Esophagus squamous epithelium (tissue), 5 donors: ENCODE data around the gene NT5DC2. TPM values are rescaled to one million over a fixed set of nuclear protein-coding genes. Genes with fewer than 3 reads are reported as not detected.
A peak's percentile ranks its signal among the peaks of the same experiment; 100 is the strongest.

Source experiments
- DNase-seq: peaks from one replicate; lab custom pipeline; 2025; lab: John Stamatoyannopoulos, UW
- H3K27ac ChIP-seq, 4 donors: fragments of 200-600 bp; sonication (generic); one replicate each; pipeline ENCODE4 v1.5.1; 2016 to 2019; ENCODE audit warnings: mild to moderate bottlenecking in 1 of 4
- H3K27me3 ChIP-seq, 4 donors: fragments of 200-600 bp; sonication (generic); 1 replicate in 3 of 4; 2 replicates in 1 of 4; pipeline versions ENCODE4 v1.5.1 to v1.6.0; 2017 to 2021; ENCODE audit warnings: antibody characterized with exemption in 1 of 4
- H3K36me3 ChIP-seq, 3 donors: fragments of 200-600 bp; sonication (generic); one replicate each; pipeline ENCODE4 v1.5.1; 2016 to 2019
- H3K4me1 ChIP-seq, 3 donors: fragments of 200-600 bp; sonication (generic); one replicate each; pipeline ENCODE4 v1.5.1; 2017 to 2019
- H3K4me3 ChIP-seq, 4 donors: fragments of 200-600 bp; sonication (generic); 1 replicate in 3 of 4; 2 replicates in 1 of 4; pipeline ENCODE4 v1.5.1; 2016 to 2019; ENCODE audit warnings: mild to moderate bottlenecking in 2 of 4, moderate library complexity in 1 of 4
- H3K9me3 ChIP-seq, 3 donors: fragments of 200-600 bp; sonication (generic); one replicate each; pipeline ENCODE4 v1.5.1; 2016 to 2019
- CTCF ChIP-seq, 6 experiments: fragments of 450-650 bp in 4 of 6; fragments of 200-600 bp in 2 of 6; sonication (generic) in 2 of 6; IDR thresholded peaks; one replicate each; pipeline ENCODE4 v1.5.1; 2016 to 2019; ENCODE audit warnings: antibody characterized with exemption in 6 of 6, mild to moderate bottlenecking in 4 of 6, moderate library complexity in 4 of 6
- POLR2A ChIP-seq, 4 donors: fragments of 450-650 bp; IDR thresholded peaks; one replicate each; pipeline ENCODE4 v1.6.1; 2017; ENCODE audit warnings: antibody characterized with exemption in 4 of 4, mild to moderate bottlenecking in 4 of 4, moderate library complexity in 3 of 4
- WGBS, 2 donors: methylation state at CpG; one replicate each; pipeline ENCODE4 v1.1.5; 2018; 5-methylcytosine and 5-hydroxymethylcytosine counted together
- intact Hi-C: fragments of 100-400 bp; cut with DNase I; formaldehyde crosslinking; loops from one replicate; pipeline ENCODE4 v1.15.0; 2022
- total RNA-seq, 4 donors: library from RNA; depleted of rRNA; stranded (reverse); fragments of >200 nt; gene quantifications; one replicate each; pipeline ENCODE4 v1.1.0, GENCODE V29; 2016
- donor health status: DM: yes; HTN: yes; CAD: no.

NT5DC2 gene
- total RNA-seq, 4 donors from 2014 or later = 58.9 to 79.5 (median 70.2) TPM

- intact Hi-C loops = loop anchor here (10.0 kb wide), 1 partner anchor 149 kb away; the partner anchor contains the start of genes GNL3 and PBRM1
- no peak for DNase-seq
- peaks cover 61 to 82% (median 69%) of the 10 kb centered on the region in 3 donors for H3K4me1 ChIP-seq
- H3K36me3 ChIP-seq = peaks cover 0 to 18% (median 0%) of the 10 kb centered on the region in 3 donors
- no peak for TF ChIP-seq CTCF (IDR thresholded peaks at IDR 0.05)
- TF ChIP-seq POLR2A (IDR thresholded peaks at IDR 0.05) = no peak
- 10 to 11% methylated on average over 6 to 9 of the region's 9 CpGs for WGBS, 2 donors
- H3K27ac ChIP-seq = peak overlapping the region in 3 of 4 donors; percentile 92 to 95 (median 92)
- H3K9me3 ChIP-seq = no peaks in the 10 kb centered on the region
- no peaks in the 10 kb centered on the region for H3K27me3 ChIP-seq
- H3K4me3 ChIP-seq = peak overlapping the region in 3 of 4 donors; percentile 78 to 87 (median 82)
Observed at GRCh38 chr3:52536112-52536368, 2.4 kb upstream of the NT5DC2 start.

- H3K27ac ChIP-seq = peak overlapping the region; percentile 77 to 95 (median 92)
- peak overlapping the region in 3 of 4 donors; percentile 78 to 87 (median 82) for H3K4me3 ChIP-seq
- WGBS, 2 donors = 80 to 84% methylated on average over 19 of the region's 19 CpGs
- intact Hi-C loops = loop anchor here (10.0 kb wide), 1 partner anchor 149 kb away; the partner anchor contains the start of genes GNL3 and PBRM1
- no peaks in the 10 kb centered on the region for H3K27me3 ChIP-seq
- no peaks in the 10 kb centered on the region for H3K9me3 ChIP-seq
- no peak for DNase-seq
- H3K4me1 ChIP-seq = peaks cover 66 to 87% (median 74%) of the 10 kb centered on the region in 3 donors
- TF ChIP-seq POLR2A (IDR thresholded peaks at IDR 0.05) (no peak), CTCF (IDR thresholded peaks at IDR 0.05) (no peak)
- H3K36me3 ChIP-seq = peaks cover 0 to 14% (median 0%) of the 10 kb centered on the region in 3 donors
Observed at GRCh38 chr3:52535411-52536111, 1.9 kb upstream of the NT5DC2 start.

- no peak for DNase-seq
Observed at GRCh38 chr3:52534281-52535183, 875 bp upstream of the NT5DC2 start.

GRCh38 chr3:52532838-52533622 lies 627 bp downstream of the NT5DC2 start:
- peak overlapping the region; percentile 70 to 88 (median 76) for H3K4me3 ChIP-seq
- peaks cover 60 to 91% (median 63%) of the 10 kb centered on the region in 3 donors for H3K4me1 ChIP-seq
- WGBS, 2 donors = 0% methylated on average over 5 of the region's 78 CpGs; no CpG with 5 or more reads in 1 of the 2 donors
- intact Hi-C loops = loop anchor here (5.0 to 10.0 kb wide), 2 partner anchors 51 to 152 kb away; partner anchors contain the start of genes GNL3 and PBRM1
- TF ChIP-seq POLR2A (IDR thresholded peaks at IDR 0.05) (no peak), CTCF (IDR thresholded peaks at IDR 0.05) (no peak)
- H3K27ac ChIP-seq = peak overlapping the region; percentile 72 to 95 (median 88)
- DNase-seq = no peak
- H3K27me3 ChIP-seq = no peaks in the 10 kb centered on the region
- peaks cover 0 to 12% (median under 1%) of the 10 kb centered on the region in 3 donors for H3K36me3 ChIP-seq
- no peaks in the 10 kb centered on the region for H3K9me3 ChIP-seq

More at GRCh38 chr3:52534281-52535183, 875 bp upstream of the NT5DC2 start:
- H3K36me3 ChIP-seq = peaks cover 0 to 3% (median 0%) of the 10 kb centered on the region in 3 donors
- H3K27me3 ChIP-seq = no peaks in the 10 kb centered on the region
- 32 to 40% methylated on average over 35 to 39 of the region's 57 CpGs for WGBS, 2 donors
- H3K4me1 ChIP-seq = peaks cover 74 to 91% (median 75%) of the 10 kb centered on the region in 3 donors
- no peaks in the 10 kb centered on the region for H3K9me3 ChIP-seq
- H3K4me3 ChIP-seq = peak overlapping the region; percentile 35 to 88 (median 72)
- intact Hi-C loops = loop anchor here (5.0 to 10.0 kb wide), 2 partner anchors 52 to 150 kb away; partner anchors contain the start of genes GNL3 and PBRM1
- peak in 1 of 4 donors; percentile 23 for TF ChIP-seq POLR2A (IDR thresholded peaks at IDR 0.05)
- TF ChIP-seq CTCF (IDR thresholded peaks at IDR 0.05) = no peak
- peak overlapping the region; percentile 77 to 95 (median 92) for H3K27ac ChIP-seq
